DND-41 (cell line): Measurements from ENCODE around the gene SLF2.

Experiments
- ATAC-seq: fragments of 200-7000 bp; cut with Tn5 transposase; 3 replicates; pipeline ENCODE4 v1.9.1; 2021; ENCODE audit warnings: low read depth; ENCODE audit not compliant: insufficient read depth
- DNase-seq: peaks from one replicate; pipeline ENCODE4 v3.0.0-alpha.2; 2020
- H2AFZ ChIP-seq: 2 replicates; pipeline ENCODE4 v1.6.0; 2012; ENCODE audit warnings: low read depth, low read length
- H3K27ac ChIP-seq: 2 replicates; pipeline ENCODE4 v1.5.1; 2012; ENCODE audit warnings: low read length, inconsistent platforms
- H3K27me3 ChIP-seq: fragments of 200-600 bp; sonication (generic); 2 replicates; pipeline ENCODE4 v1.6.0; 2012; ENCODE audit warnings: low read length, mild to moderate bottlenecking, inconsistent platforms; ENCODE audit not compliant: insufficient read depth, poor library complexity
- H3K36me3 ChIP-seq: 2 replicates; pipeline ENCODE4 v1.5.1; 2012; ENCODE audit warnings: low read length, inconsistent platforms; ENCODE audit not compliant: insufficient read depth
- H3K4me1 ChIP-seq: 2 replicates; pipeline ENCODE4 v1.5.1; 2012; ENCODE audit warnings: mild to moderate bottlenecking, low read length; ENCODE audit not compliant: insufficient read depth
- H3K4me2 ChIP-seq: 2 replicates; pipeline ENCODE4 v1.6.0; 2012; ENCODE audit warnings: mild to moderate bottlenecking, moderate library complexity, low read length, inconsistent platforms; ENCODE audit not compliant: insufficient read depth
- H3K4me3 ChIP-seq, 2 experiments: fragments of 200-600 bp in 1 of 2; shearing (Covaris generic) in 1 of 2; 2 replicates each; pipeline ENCODE4 v1.5.1; 2012 to 2016; ENCODE audit warnings: inconsistent platforms in 2 of 2, low read length in 2 of 2, mild to moderate bottlenecking in 2 of 2, low read depth in 1 of 2, moderate library complexity in 1 of 2
- H3K79me2 ChIP-seq: 2 replicates; pipeline ENCODE4 v1.6.0; 2012; ENCODE audit warnings: low read length, inconsistent platforms; ENCODE audit not compliant: insufficient read depth
- H3K9ac ChIP-seq: 2 replicates; pipeline ENCODE4 v1.6.0; 2012; ENCODE audit warnings: low read depth, mild to moderate bottlenecking, inconsistent platforms, low read length, moderate library complexity
- H3K9me3 ChIP-seq: 2 replicates; pipeline ENCODE4 v1.5.1; 2012; ENCODE audit warnings: low read length, moderate library complexity, mild to moderate bottlenecking, inconsistent platforms; ENCODE audit not compliant: insufficient read depth, severe bottlenecking
- H4K20me1 ChIP-seq: 2 replicates; pipeline ENCODE4 v1.6.0; 2012; ENCODE audit warnings: low read length; ENCODE audit not compliant: insufficient read depth
- CTCF ChIP-seq: IDR thresholded peaks from 2 replicates; pipeline ENCODE4 v1.5.1; 2012; ENCODE audit warnings: borderline replicate concordance, low read length, moderate library complexity, mild to moderate bottlenecking; ENCODE audit not compliant: poor library complexity, severe bottlenecking; ENCODE audit errors: extremely low read depth
- EZH2 ChIP-seq: IDR thresholded peaks from 3 replicates; pipeline ENCODE4 v1.6.1; 2012; ENCODE audit warnings: borderline replicate concordance, low read depth, mild to moderate bottlenecking, moderate library complexity, low read length, inconsistent platforms; ENCODE audit not compliant: severe bottlenecking

SLF2 gene

GRCh38 chr10:100981178-100981772 is 68.5 kb downstream of the SLF2 start:
- H3K27me3 ChIP-seq, result no peaks in the 10 kb centered on the region
- peaks cover 29% of the 10 kb centered on the region for H3K36me3 ChIP-seq
- no peaks in the 10 kb centered on the region for H3K9me3 ChIP-seq
- DNase-seq (no peak), ATAC-seq (no peak)
- H3K9ac ChIP-seq, result no peak overlapping the region
- no peak overlapping the region for H3K4me2 ChIP-seq
- no peak overlapping the region for H3K4me3 ChIP-seq
- H4K20me1 ChIP-seq, result 0 out of 2 replicates have a peak, but pooled peaks cover under 1% of the 10 kb centered on the region
- peaks cover 8% of the 10 kb centered on the region for H3K4me1 ChIP-seq
- peaks cover 9% of the 10 kb centered on the region for H3K79me2 ChIP-seq
- no peak overlapping the region for H2AFZ ChIP-seq
- TF ChIP-seq EZH2 (no peak), CTCF (no peak)
- H3K27ac ChIP-seq, result no peak overlapping the region

- H3K79me2 ChIP-seq, result peaks cover 28% of the 10 kb centered on the region
- no peak overlapping the region for H3K27ac ChIP-seq
- TF ChIP-seq EZH2 (no peak), CTCF (no peak)
- H3K9ac ChIP-seq, result no peak overlapping the region
- peaks cover 21% of the 10 kb centered on the region for H3K4me1 ChIP-seq
- no peaks in the 10 kb centered on the region for H3K27me3 ChIP-seq
- H3K4me2 ChIP-seq, result no peak overlapping the region
- peaks cover 11% of the 10 kb centered on the region; the same call in 1 of the 2 replicates for H4K20me1 ChIP-seq
- ATAC-seq (no peak), DNase-seq (no peak)
- H2AFZ ChIP-seq, result no peak overlapping the region
- H3K4me3 ChIP-seq, result no peak overlapping the region
- H3K36me3 ChIP-seq, result peaks cover 37% of the 10 kb centered on the region
- no peaks in the 10 kb centered on the region for H3K9me3 ChIP-seq
Measured at GRCh38 chr10:100982916-100983830, 70.4 kb downstream of the SLF2 start.

- no peaks in the 10 kb centered on the region for H3K9me3 ChIP-seq
- peaks cover 37% of the 10 kb centered on the region for H3K79me2 ChIP-seq
- H3K27me3 ChIP-seq, result no peaks in the 10 kb centered on the region
- DNase-seq (no peak), ATAC-seq (no peak)
- no peak overlapping the region for H3K9ac ChIP-seq
- no peak overlapping the region for H3K4me2 ChIP-seq
- TF ChIP-seq CTCF (no peak), EZH2 (no peak)
- H3K4me3 ChIP-seq, result no peak overlapping the region
- H3K4me1 ChIP-seq, result peaks cover 30% of the 10 kb centered on the region
- H2AFZ ChIP-seq, result no peak overlapping the region
- H3K36me3 ChIP-seq, result peaks cover 45% of the 10 kb centered on the region
- H3K27ac ChIP-seq, result no peak overlapping the region
- H4K20me1 ChIP-seq, result peaks cover 20% of the 10 kb centered on the region; the same call in 1 of the 2 replicates
Measured at GRCh38 chr10:100983868-100984671, 71.3 kb downstream of the SLF2 start.
